GM21526 (cell line): ENCODE measurements around the gene NTN1.

Experiments
- ATAC-seq: cut with Tn5 transposase; IDR thresholded peaks from one replicate; pipeline ENCODE4 v1.9.1; 2021; ENCODE audit warnings: moderate library complexity; ENCODE audit not compliant: unreplicated experiment, low FRiP score

NTN1 gene

GRCh38 chr17:9209781-9210370 lies 188.6 kb downstream of the NTN1 start:
- ATAC-seq: no peak

GRCh38 chr17:9211133-9211765 lies 189.9 kb downstream of the NTN1 start:
- ATAC-seq: no peak

GRCh38 chr17:9212376-9213302 lies 191.3 kb downstream of the NTN1 start:
- no peak for ATAC-seq

DNA sequence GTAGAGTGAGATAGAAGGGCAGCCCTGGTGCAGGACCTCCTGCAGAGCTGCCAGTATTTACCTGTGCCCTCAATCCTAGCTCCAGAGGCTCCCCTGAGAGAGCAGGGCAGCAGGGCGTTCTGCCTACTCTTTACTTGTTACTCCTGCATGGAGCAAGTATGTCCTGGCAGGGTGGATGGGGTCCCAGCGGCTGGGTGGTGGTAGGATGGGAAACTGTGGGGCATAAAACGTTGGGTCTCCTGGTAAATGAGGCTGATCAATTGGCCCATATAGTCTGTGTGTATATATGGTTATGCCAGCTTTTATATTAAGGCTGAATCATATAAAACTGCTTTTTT lies 192.0 kb downstream of the NTN1 start:
- no peak for ATAC-seq

DNA sequence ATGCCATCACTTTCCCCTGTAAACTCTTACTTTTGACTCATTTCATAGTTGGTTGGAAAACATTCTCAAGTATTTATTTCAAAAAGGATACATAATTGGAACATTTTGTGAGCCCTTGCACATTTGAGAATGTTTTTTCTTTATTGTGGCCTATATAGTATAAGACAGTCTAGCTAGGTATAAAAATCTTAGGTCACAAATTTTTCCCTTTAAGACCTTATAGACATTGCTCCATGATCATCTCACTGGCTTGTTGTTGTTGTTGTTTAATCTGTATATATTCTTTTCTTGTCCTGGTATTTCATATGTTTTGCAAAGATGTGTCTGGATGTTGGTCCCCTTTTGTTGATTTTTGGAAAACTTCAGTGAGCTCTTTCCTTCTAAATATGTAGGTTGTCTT lies 194.2 kb downstream of the NTN1 start:
- ATAC-seq: no peak

DNA sequence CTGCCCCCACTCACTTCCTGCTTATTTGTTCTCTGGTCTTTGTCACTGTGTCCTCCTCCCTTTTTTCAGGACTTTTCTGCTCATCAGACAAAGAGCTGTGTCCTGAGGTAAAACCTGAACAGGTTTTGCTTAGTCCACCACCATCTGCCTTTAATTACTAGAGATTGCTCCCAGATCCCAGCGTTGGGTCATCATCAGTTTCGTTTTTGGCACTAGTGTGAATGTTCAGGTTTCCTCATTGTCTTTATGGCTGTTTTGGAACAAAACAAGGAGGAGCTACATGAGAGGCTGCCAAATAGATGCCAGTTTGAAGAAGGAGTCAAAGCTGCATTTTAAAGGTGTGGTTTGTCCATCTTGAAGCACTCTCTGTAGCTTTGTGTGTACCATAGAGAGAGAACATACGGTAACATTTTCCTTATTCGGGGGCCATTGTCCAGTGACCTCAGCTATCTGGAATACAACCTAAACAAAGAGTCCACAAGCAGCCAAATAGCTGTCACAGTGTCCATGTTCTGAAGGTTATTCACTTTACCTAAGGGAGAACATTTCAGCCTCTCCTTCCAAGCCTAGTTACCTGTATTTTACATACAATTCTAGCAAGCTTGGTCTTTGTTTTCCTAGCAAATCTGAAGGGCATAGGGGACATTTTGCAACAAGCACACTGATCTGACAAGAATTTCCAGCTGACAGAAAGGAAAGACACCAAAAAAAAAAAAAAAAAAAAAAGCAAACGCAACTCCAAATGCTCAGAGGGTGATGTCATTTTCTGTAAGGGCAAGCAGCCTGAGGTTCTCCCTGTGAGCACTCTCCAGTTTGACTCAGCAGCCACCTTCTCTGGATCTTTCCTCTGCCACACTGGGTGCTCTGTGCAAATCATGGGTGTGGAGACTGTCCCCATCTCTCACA lies 196.1 kb downstream of the NTN1 start:
- ATAC-seq: no peak

GRCh38 chr17:9218064-9218635 lies 196.8 kb downstream of the NTN1 start:
- no peak for ATAC-seq

GRCh38 chr17:9218911-9219310 lies 197.6 kb downstream of the NTN1 start:
- no peak for ATAC-seq

GRCh38 chr17:9219631-9220397 lies 198.5 kb downstream of the NTN1 start:
- ATAC-seq: no peak

GRCh38 chr17:9220398-9221146 lies 199.3 kb downstream of the NTN1 start:
- no peak for ATAC-seq

DNA sequence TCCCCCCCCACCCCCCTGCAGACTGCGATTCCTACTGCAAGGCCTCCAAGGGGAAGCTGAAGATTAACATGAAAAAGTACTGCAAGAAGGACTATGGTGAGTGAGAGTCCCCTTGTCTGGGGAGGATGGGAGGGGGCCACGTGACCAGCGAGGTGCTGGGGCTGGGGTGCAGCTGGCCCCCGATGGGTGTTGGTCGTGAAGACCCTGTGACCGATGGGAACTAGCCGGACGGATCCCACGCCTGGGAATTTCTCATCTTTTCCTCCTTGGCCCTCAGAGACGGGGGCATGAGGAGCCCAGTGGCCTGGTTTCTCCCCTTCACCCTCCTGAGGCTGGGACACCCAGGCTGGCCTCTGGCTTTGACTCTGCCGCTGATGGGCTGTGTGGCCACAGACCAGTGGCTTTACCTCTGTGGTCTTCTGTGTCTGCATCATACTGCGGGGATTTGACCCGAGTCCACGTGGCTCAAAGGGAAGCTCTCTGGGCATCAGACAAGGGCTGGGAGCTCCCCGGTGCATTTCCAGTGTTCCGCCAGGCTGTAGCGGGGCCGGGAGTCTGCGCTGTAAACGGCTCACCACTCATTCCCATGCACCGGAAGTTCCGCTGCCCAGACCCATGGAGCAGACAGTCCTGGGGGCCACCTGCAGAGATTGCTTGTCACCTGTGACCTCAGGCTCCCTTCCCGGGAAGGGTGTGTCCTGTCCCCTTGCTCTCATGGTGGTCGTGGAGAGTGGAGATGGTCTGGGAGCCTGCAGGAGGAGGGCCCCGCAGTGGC lies 200.0 kb downstream of the NTN1 start:
- no peak for ATAC-seq

- no peak for ATAC-seq
These were observed 200.5 kb downstream of the NTN1 start for GRCh38 chr17:9221922-9222180.

- ATAC-seq: no peak
These were observed 202.2 kb downstream of the NTN1 start for GRCh38 chr17:9223531-9223930.

GRCh38 chr17:9224485-9224884 lies 203.2 kb downstream of the NTN1 start:
- ATAC-seq: no peak

GRCh38 chr17:9225305-9226101 lies 204.2 kb downstream of the NTN1 start:
- no peak for ATAC-seq

DNA sequence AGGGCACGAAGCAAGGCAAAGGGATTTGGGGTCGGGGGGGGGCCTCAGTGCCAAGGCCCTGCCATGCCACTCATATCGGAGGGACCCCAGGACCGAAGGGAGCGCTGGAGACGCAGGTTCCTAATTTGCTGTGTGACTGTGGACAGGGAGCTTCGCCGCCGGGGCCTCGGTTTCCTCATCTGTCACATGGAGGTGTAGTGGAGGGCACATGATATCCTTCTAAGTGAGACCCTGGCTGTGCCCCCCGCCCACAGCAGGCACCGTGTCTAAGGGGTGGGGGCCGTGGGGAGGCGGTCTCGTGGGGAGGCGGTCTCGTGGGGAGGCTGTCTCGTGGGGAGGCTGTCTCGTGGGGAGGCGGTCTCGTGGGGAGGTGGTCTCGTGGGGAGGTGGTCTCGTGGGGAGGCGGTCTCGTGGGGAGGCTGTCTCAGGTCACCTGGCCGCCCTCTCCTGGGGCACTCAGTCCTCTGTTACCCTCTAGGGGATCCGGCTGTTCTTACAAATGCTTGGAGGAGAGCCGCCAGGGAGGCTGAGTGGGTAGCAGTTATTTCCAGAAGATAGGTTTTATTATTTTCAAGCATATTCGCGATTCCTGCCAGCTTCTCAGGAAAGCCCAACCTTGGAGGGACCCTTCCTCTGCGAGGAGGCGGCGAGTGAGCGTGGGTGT lies 205.0 kb downstream of the NTN1 start:
- ATAC-seq: no peak

- no peak for ATAC-seq
These were observed 205.5 kb downstream of the NTN1 start for GRCh38 chr17:9226794-9227135.
